Activated CD4-positive, alpha-beta T cell treated with anti-CD3 and anti-CD28 coated beads for 36 hours (primary cell): ENCODE measurements around the gene GDPD5. TPM values are rescaled to one million over a fixed set of nuclear protein-coding genes. Genes with fewer than 3 reads are reported as not detected.
A peak's percentile ranks its signal among the peaks of the same experiment; 100 is the strongest.

ENCODE experiments used
- ATAC-seq: fragments of 200-7000 bp; cut with Tn5 transposase; one replicate; pipeline ENCODE4 v1.10.0; 2021; ENCODE audit warnings: mild to moderate bottlenecking, moderate library complexity
- CTCF ChIA-PET: fragments of 350-600 bp; sonication (Branson Sonifier 250); formaldehyde crosslinking; loops from one replicate; lab custom pipeline; 2021; ENCODE audit warnings: antibody characterized with exemption; lab: Charles Lee
- POLR2A ChIA-PET: fragments of 350-600 bp; sonication (Branson Sonifier 250); formaldehyde crosslinking; loops from one replicate; lab custom pipeline; 2021; ENCODE audit warnings: antibody characterized with exemption, inconsistent platforms; lab: Charles Lee
- DNase-seq: peaks from one replicate; pipeline ENCODE4 v3.0.0-alpha.2; 2020
- H3K27ac Mint-ChIP-seq: one replicate; pipeline ENCODE4 v1.8.0; 2021; ENCODE audit warnings: mixed read lengths
- H3K27me3 Mint-ChIP-seq: one replicate; pipeline ENCODE4 v1.8.0; 2021; ENCODE audit warnings: mixed read lengths
- H3K36me3 Mint-ChIP-seq: one replicate; pipeline ENCODE4 v1.8.0; 2021; ENCODE audit warnings: low read depth, mixed read lengths
- H3K4me1 Mint-ChIP-seq: one replicate; pipeline ENCODE4 v1.8.0; 2021; ENCODE audit warnings: mixed read lengths
- H3K4me3 Mint-ChIP-seq: one replicate; pipeline ENCODE4 v1.8.0; 2021; ENCODE audit warnings: mild to moderate bottlenecking, moderate library complexity, mixed read lengths
- H3K9me3 Mint-ChIP-seq: one replicate; pipeline ENCODE4 v1.8.0; 2021; ENCODE audit warnings: low read depth, mixed read lengths
- intact Hi-C, 2 experiments: fragments of 100-400 bp; cut with DNase I in 1 of 2; cut with micrococcal nuclease in 1 of 2; formaldehyde crosslinking; loops; one replicate each; pipeline versions ENCODE4 v1.14.2 to v1.15.1; 2022 to 2024; cut with DNase I, micrococcal nuclease
- total RNA-seq, 2 experiments: library from RNA; stranded (reverse); gene quantifications; one replicate each; pipeline ENCODE4 v1.2.3, GENCODE V29; 2021

Gene GDPD5
- total RNA-seq, 2 experiments from 2014 or later, result 16.8 to 22.0 TPM

GRCh38 chr11:75556275-75556674, 30.5 kb upstream of the GDPD5 start:
- peaks cover 7% of the 10 kb centered on the region for H3K4me1 Mint-ChIP-seq
- DNase-seq (no peak), ATAC-seq (no peak)
- no peak overlapping the region for H3K4me3 Mint-ChIP-seq
- no peak overlapping the region for H3K27ac Mint-ChIP-seq
- H3K9me3 Mint-ChIP-seq, result no peaks in the 10 kb centered on the region
- POLR2A ChIA-PET, result no interaction called here
- CTCF ChIA-PET, result interaction anchor here (0.6 kb wide), 1 partner anchor 310 kb away, joined by 3 read pairs; no protein-coding TSS in a partner anchor
- intact Hi-C loops, result no loop called here
- H3K36me3 Mint-ChIP-seq, result no peaks in the 10 kb centered on the region
- no peaks in the 10 kb centered on the region for H3K27me3 Mint-ChIP-seq

- H3K9me3 Mint-ChIP-seq, result no peaks in the 10 kb centered on the region
- no peaks in the 10 kb centered on the region for H3K27me3 Mint-ChIP-seq
- CTCF ChIA-PET, result no interaction called here
- ATAC-seq (no peak), DNase-seq (no peak)
- no peaks in the 10 kb centered on the region for H3K4me1 Mint-ChIP-seq
- no peak overlapping the region for H3K27ac Mint-ChIP-seq
- no peaks in the 10 kb centered on the region for H3K36me3 Mint-ChIP-seq
- intact Hi-C loops, result no loop called here
- POLR2A ChIA-PET, result no interaction called here
- H3K4me3 Mint-ChIP-seq, result no peak overlapping the region
Measured at GRCh38 chr11:75555079-75555811, 29.5 kb upstream of the GDPD5 start.

- H3K27ac Mint-ChIP-seq, result no peak overlapping the region
- DNase-seq (no peak), ATAC-seq (no peak)
- H3K27me3 Mint-ChIP-seq, result no peaks in the 10 kb centered on the region
- H3K36me3 Mint-ChIP-seq, result no peaks in the 10 kb centered on the region
- POLR2A ChIA-PET, result interaction anchor here (0.9 kb wide), 1 partner anchor 8 kb away, joined by 4 read pairs; the partner anchor contains the start of gene SERPINH1
- H3K4me1 Mint-ChIP-seq, result no peaks in the 10 kb centered on the region
- CTCF ChIA-PET, result interaction anchor here (1.0 to 1.4 kb wide), 4 partner anchors 68 to 275 kb away, joined by 3 to 5 read pairs (median 4); no protein-coding TSS in a partner anchor
- H3K9me3 Mint-ChIP-seq, result no peaks in the 10 kb centered on the region
- no peak overlapping the region for H3K4me3 Mint-ChIP-seq
- intact Hi-C loops, result no loop called here
Measured at GRCh38 chr11:75554258-75555022, 28.7 kb upstream of the GDPD5 start.

- DNase-seq (no peak), ATAC-seq (no peak)
- intact Hi-C loops, result no loop called here
- Mint-ChIP-seq H3K36me3 (no peaks in the 10 kb centered on the region), H3K4me1 (peaks cover 2% of the 10 kb centered on the region), H3K9me3 (no peaks in the 10 kb centered on the region), H3K27ac (no peak overlapping the region), H3K27me3 (no peaks in the 10 kb centered on the region), H3K4me3 (no peak overlapping the region)
- POLR2A ChIA-PET, result interaction anchor here (0.9 kb wide), 1 partner anchor 9 kb away, joined by 4 read pairs; the partner anchor contains the start of gene SERPINH1
- CTCF ChIA-PET, result interaction anchor here (1.0 to 1.4 kb wide), 5 partner anchors 69 to 274 kb away, joined by 3 to 5 read pairs (median 3); partner anchors contain the start of gene MAP6
Measured at GRCh38 chr11:75553889-75554257, 28.1 kb upstream of the GDPD5 start.

- ChIA-PET POLR2A (interaction anchor here (0.9 kb wide), 1 partner anchor 9 kb away, joined by 4 read pairs; the partner anchor contains the start of gene SERPINH1), CTCF (interaction anchor here (1.0 to 1.4 kb wide), 4 partner anchors 69 to 273 kb away, joined by 3 to 5 read pairs (median 3); partner anchors contain the start of gene MAP6)
- H3K4me1 Mint-ChIP-seq, result peaks cover 2% of the 10 kb centered on the region
- no peaks in the 10 kb centered on the region for H3K27me3 Mint-ChIP-seq
- H3K27ac Mint-ChIP-seq, result no peak overlapping the region
- intact Hi-C loops, result no loop called here
- H3K4me3 Mint-ChIP-seq, result no peak overlapping the region
- H3K9me3 Mint-ChIP-seq, result no peaks in the 10 kb centered on the region
- no peaks in the 10 kb centered on the region for H3K36me3 Mint-ChIP-seq
- ATAC-seq, result no peak
- DNase-seq, result no peak
Measured at GRCh38 chr11:75553182-75553581, 27.4 kb upstream of the GDPD5 start.

GRCh38 chr11:75549370-75549958, 23.7 kb upstream of the GDPD5 start:
- H3K4me1 Mint-ChIP-seq, result peaks cover 2% of the 10 kb centered on the region
- ChIA-PET CTCF (interaction anchor here (0.6 to 1.5 kb wide), 4 partner anchors 11 to 1136 kb away, joined by 3 to 6 read pairs (median 4); no protein-coding TSS in a partner anchor), POLR2A (no interaction called here)
- intact Hi-C loops, result no loop called here
- ATAC-seq (peak; percentile 67), DNase-seq (no peak)
- H3K9me3 Mint-ChIP-seq, result no peaks in the 10 kb centered on the region
- H3K27ac Mint-ChIP-seq, result no peak overlapping the region
- H3K36me3 Mint-ChIP-seq, result no peaks in the 10 kb centered on the region
- no peak overlapping the region for H3K4me3 Mint-ChIP-seq
- H3K27me3 Mint-ChIP-seq, result peaks cover 2% of the 10 kb centered on the region

- Mint-ChIP-seq H3K9me3 (no peaks in the 10 kb centered on the region), H3K36me3 (no peaks in the 10 kb centered on the region), H3K4me3 (no peak overlapping the region), H3K27ac (no peak overlapping the region), H3K27me3 (peaks cover 2% of the 10 kb centered on the region), H3K4me1 (peaks cover 2% of the 10 kb centered on the region)
- ATAC-seq, result no peak
- no peak for DNase-seq
- CTCF ChIA-PET, result interaction anchor here (1.0 to 1.5 kb wide), 3 partner anchors 12 to 26 kb away, joined by 4 to 6 read pairs (median 4); no protein-coding TSS in a partner anchor
- intact Hi-C loops, result no loop called here
- POLR2A ChIA-PET, result no interaction called here
Measured at GRCh38 chr11:75548595-75549272, 23.0 kb upstream of the GDPD5 start.

- intact Hi-C loops, result loop anchor here in 1 of 2 experiments (2.0 kb wide), 1 partner anchor 29 kb away; no protein-coding TSS in a partner anchor
- ATAC-seq, result peak; percentile 59
- peak; percentile 62 for DNase-seq
- peaks cover 2% of the 10 kb centered on the region for H3K27me3 Mint-ChIP-seq
- H3K36me3 Mint-ChIP-seq, result no peaks in the 10 kb centered on the region
- H3K27ac Mint-ChIP-seq, result no peak overlapping the region
- peaks cover 2% of the 10 kb centered on the region for H3K4me1 Mint-ChIP-seq
- ChIA-PET POLR2A (no interaction called here), CTCF (interaction anchor here (1.0 to 1.9 kb wide), 2 partner anchors 14 to 51 kb away, joined by 3 to 4 read pairs; partner anchors contain the start of gene SERPINH1)
- H3K4me3 Mint-ChIP-seq, result no peak overlapping the region
- no peaks in the 10 kb centered on the region for H3K9me3 Mint-ChIP-seq
Measured at GRCh38 chr11:75547617-75548058, 21.9 kb upstream of the GDPD5 start.

- intact Hi-C loops, result loop anchor here in 1 of 2 experiments (2.0 kb wide), 1 partner anchor 30 kb away; no protein-coding TSS in a partner anchor
- DNase-seq (no peak), ATAC-seq (no peak)
- H3K4me1 Mint-ChIP-seq, result peaks cover 2% of the 10 kb centered on the region
- CTCF ChIA-PET, result interaction anchor here (0.6 to 1.9 kb wide), 5 partner anchors 14 to 51 kb away, joined by 3 to 6 read pairs (median 3); partner anchors contain the start of gene SERPINH1
- no peak overlapping the region for H3K4me3 Mint-ChIP-seq
- H3K36me3 Mint-ChIP-seq, result no peaks in the 10 kb centered on the region
- POLR2A ChIA-PET, result no interaction called here
- H3K9me3 Mint-ChIP-seq, result no peaks in the 10 kb centered on the region
- peaks cover 2% of the 10 kb centered on the region for H3K27me3 Mint-ChIP-seq
- no peak overlapping the region for H3K27ac Mint-ChIP-seq
Measured at GRCh38 chr11:75547177-75547576, 21.4 kb upstream of the GDPD5 start.

- CTCF ChIA-PET, result interaction anchor here (0.7 kb wide), 1 partner anchor 17 kb away, joined by 3 read pairs; no protein-coding TSS in a partner anchor
- DNase-seq (peak; percentile 42), ATAC-seq (peak; percentile 73)
- H3K27ac Mint-ChIP-seq, result no peak overlapping the region
- POLR2A ChIA-PET, result no interaction called here
- intact Hi-C loops, result no loop called here
- H3K27me3 Mint-ChIP-seq, result peaks cover 2% of the 10 kb centered on the region
- no peaks in the 10 kb centered on the region for H3K36me3 Mint-ChIP-seq
- H3K9me3 Mint-ChIP-seq, result no peaks in the 10 kb centered on the region
- no peak overlapping the region for H3K4me3 Mint-ChIP-seq
- no peaks in the 10 kb centered on the region for H3K4me1 Mint-ChIP-seq
Measured at GRCh38 chr11:75543806-75544205, 18.1 kb upstream of the GDPD5 start.
